B cell (primary cell): ENCODE data around the gene NIN. TPM values are rescaled to one million over a fixed set of nuclear protein-coding genes. Genes with fewer than 3 reads are reported as not detected.

Experiments
- ATAC-seq: fragments of 200-7000 bp; cut with Tn5 transposase; one replicate; pipeline ENCODE4 v1.10.0; 2021; ENCODE audit warnings: low read depth, mild to moderate bottlenecking, moderate number of reproducible peaks, moderate library complexity
- CTCF ChIA-PET: fragments of 350-600 bp; sonication (Branson Sonifier 250); formaldehyde crosslinking; loops from one replicate; lab custom pipeline; 2021; ENCODE audit warnings: antibody characterized with exemption, inconsistent platforms; lab: Charles Lee
- POLR2A ChIA-PET: fragments of 350-600 bp; sonication (Branson Sonifier 250); formaldehyde crosslinking; loops from one replicate; lab custom pipeline; 2021; ENCODE audit warnings: antibody characterized with exemption; lab: Charles Lee
- DNase-seq: peaks from one replicate; pipeline ENCODE4 v3.0.0; 2013
- H2AFZ ChIP-seq: 2 replicates; pipeline ENCODE4 v1.6.1; 2012; ENCODE audit warnings: mild to moderate bottlenecking, low read depth, low read length; ENCODE audit not compliant: insufficient read depth, poor library complexity, severe bottlenecking
- H3K27ac ChIP-seq, 2 donors: 1 replicate in 1 of 2; 2 replicates in 1 of 2; pipeline ENCODE4 v1.5.1; 2012 to 2013; ENCODE audit warnings: low read length in 2 of 2, mild to moderate bottlenecking in 2 of 2, moderate library complexity in 1 of 2
- H3K27me3 ChIP-seq, 4 experiments: fragments of 200-600 bp in 1 of 4; sonication (generic) in 1 of 4; replicated peaks in 1 of 4; 1 replicate in 2 of 4; 2 replicates in 2 of 4; pipeline versions ENCODE4 v1.6.1 to v1.7.0; 2013 to 2016; ENCODE audit warnings: low read length in 3 of 4, mild to moderate bottlenecking in 2 of 4, mixed read lengths in 1 of 4, moderate library complexity in 1 of 4; ENCODE audit not compliant: insufficient read depth in 4 of 4, control insufficient read depth in 3 of 4; ENCODE audit errors: control extremely low read depth in 1 of 4
- H3K36me3 ChIP-seq, 2 experiments: replicated peaks in 1 of 2; 1 replicate in 1 of 2; 2 replicates in 1 of 2; pipeline versions ENCODE4 v1.6.1 to v1.7.1; 2013; ENCODE audit warnings: low read length in 1 of 2; ENCODE audit not compliant: insufficient read depth in 2 of 2, control insufficient read depth in 1 of 2; ENCODE audit errors: control extremely low read depth in 1 of 2, extremely low read depth in 1 of 2
- H3K4me1 ChIP-seq, 2 donors: fragments of 200-600 bp in 1 of 2; sonication (generic) in 1 of 2; 1 replicate in 1 of 2; 2 replicates in 1 of 2; pipeline versions ENCODE4 v1.5.1 to v1.6.1; 2013 to 2017; ENCODE audit warnings: low read length in 2 of 2; ENCODE audit not compliant: control insufficient read depth in 2 of 2, insufficient read depth in 2 of 2
- H3K4me2 ChIP-seq: replicated peaks from 2 replicates; pipeline ENCODE3; 2012; ENCODE audit warnings: mild to moderate bottlenecking, low read depth, low read length; ENCODE audit not compliant: poor library complexity, severe bottlenecking
- H3K4me3 ChIP-seq, 5 experiments: fragments of 200-600 bp in 1 of 5; sonication (generic) in 1 of 5; 1 replicate in 3 of 5; 2 replicates in 2 of 5; pipeline versions ENCODE4 v1.5.1 to v1.7.0; 2011 to 2016; ENCODE audit warnings: low read length in 4 of 5, mild to moderate bottlenecking in 4 of 5, low read depth in 2 of 5, control low read depth in 1 of 5, moderate library complexity in 1 of 5; ENCODE audit not compliant: insufficient read depth in 1 of 5; ENCODE audit errors: control extremely low read depth in 1 of 5, extremely low read depth in 1 of 5
- H3K79me2 ChIP-seq: fragments of 200-600 bp; sonication (generic); one replicate; pipeline ENCODE4 v1.6.0; 2016; ENCODE audit warnings: low read length; ENCODE audit not compliant: control insufficient read depth, insufficient read depth
- H3K9ac ChIP-seq: fragments of 200-600 bp; sonication (generic); 2 replicates; pipeline ENCODE4 v1.6.1; 2017; ENCODE audit warnings: mild to moderate bottlenecking, low read length, moderate library complexity
- H3K9me3 ChIP-seq, 3 donors: one replicate each; pipeline versions ENCODE4 v1.6.1 to v1.7.1; 2013; ENCODE audit warnings: low read length in 2 of 3; ENCODE audit not compliant: control insufficient read depth in 2 of 3, insufficient read depth in 1 of 3; ENCODE audit errors: control extremely low read depth in 1 of 3
- H4K20me1 ChIP-seq: 2 replicates; pipeline ENCODE4 v1.6.0; 2012; ENCODE audit warnings: mild to moderate bottlenecking, low read length; ENCODE audit not compliant: insufficient read depth, control insufficient read depth, poor library complexity, severe bottlenecking
- H3K27ac Mint-ChIP-seq: one replicate; pipeline ENCODE4 v1.8.0; 2021; ENCODE audit warnings: mixed read lengths
- H3K27me3 Mint-ChIP-seq: one replicate; pipeline ENCODE4 v1.8.0; 2021; ENCODE audit warnings: mixed read lengths
- H3K4me1 Mint-ChIP-seq: one replicate; pipeline ENCODE4 v1.8.0; 2021; ENCODE audit warnings: mixed read lengths
- H3K4me3 Mint-ChIP-seq: one replicate; pipeline ENCODE4 v1.8.0; 2021; ENCODE audit warnings: mixed read lengths
- H3K9me3 Mint-ChIP-seq: one replicate; pipeline ENCODE4 v1.8.0; 2022; ENCODE audit warnings: mixed read lengths; ENCODE audit not compliant: insufficient read depth
- CTCF ChIP-seq: fragments of 200-600 bp; IDR thresholded peaks from one replicate; pipeline ENCODE4 v1.8.0; 2022; ENCODE audit warnings: antibody characterized with exemption, mild to moderate bottlenecking
- EZH2 ChIP-seq: IDR thresholded peaks from 2 replicates; pipeline ENCODE4 v1.6.1; 2012; ENCODE audit warnings: borderline replicate concordance, low read depth, mild to moderate bottlenecking, moderate library complexity, low read length; ENCODE audit not compliant: insufficient read depth, poor library complexity, severe bottlenecking
- WGBS: methylation state at CpG from one replicate; pipeline ENCODE4 v1.1.5; 2013; ENCODE audit warnings: missing lambda C conversion rate; ENCODE audit not compliant: insufficient coverage; 5-methylcytosine and 5-hydroxymethylcytosine counted together
- intact Hi-C: fragments of 100-400 bp; cut with micrococcal nuclease; formaldehyde crosslinking; loops from one replicate; pipeline ENCODE4 v1.10.0; 2022
- polyA plus RNA-seq: library from polyadenylated mRNA; depleted of rRNA; stranded (reverse); fragments of >200 nt; gene quantifications from 2 replicates; pipeline ENCODE4 v1.2.3, GENCODE V29; 2012
- total RNA-seq, 2 donors: library from RNA; stranded (reverse); fragments of 120-200 nt in 1 of 2; gene quantifications; 1 replicate in 1 of 2; 2 replicates in 1 of 2; pipeline versions ENCODE4 v1.2.3 to v1.2.4, GENCODE V29; 2013 to 2022

Gene NIN
- total and polyA plus RNA-seq, 2 donors (not counting 1 experiment from before 2014, with no cell fraction given): 25.4 to 219 TPM

GRCh38 chr14:50758305-50758704, 72.7 kb downstream of the NIN start:
- Histone ChIP-seq H4K20me1 (no peaks in the 10 kb centered on the region), H3K9ac (no peak overlapping the region), H3K27me3 (no peaks in the 10 kb centered on the region), H3K4me3 (no peak overlapping the region), H3K4me2 (no peak overlapping the region), H3K4me1 (peaks cover 15 to 21% of the 10 kb centered on the region in 2 donors), H2AFZ (no peak overlapping the region), H3K27ac (peak overlapping the region; percentile 92 to 93), H3K36me3 (peaks cover 7 to 80% of the 10 kb centered on the region in 2 experiments), H3K79me2 (peaks cover 12% of the 10 kb centered on the region), H3K9me3 (no peaks in the 10 kb centered on the region)
- ChIA-PET CTCF (interaction anchor here (0.9 to 3.2 kb wide), 6 partner anchors 12 to 109 kb away, joined by 3 to 34 read pairs (median 12); no protein-coding TSS in a partner anchor), POLR2A (no interaction called here)
- Mint-ChIP-seq H3K27ac (no peak overlapping the region), H3K4me3 (no peak overlapping the region), H3K9me3 (no peaks in the 10 kb centered on the region), H3K4me1 (peaks cover 4% of the 10 kb centered on the region), H3K27me3 (no peaks in the 10 kb centered on the region)
- no peak for TF ChIP-seq CTCF
- TF ChIP-seq EZH2: no peak
- DNase-seq (no peak), ATAC-seq (no peak)
- intact Hi-C loops: loop anchor here (5.0 kb wide), 1 partner anchor 34 kb away; no protein-coding TSS in a partner anchor
- WGBS: 97% methylated on average over 6 of the region's 7 CpGs

GRCh38 chr14:50757702-50758101, 73.3 kb downstream of the NIN start:
- no peaks in the 10 kb centered on the region for H3K9me3 ChIP-seq
- ATAC-seq (no peak), DNase-seq (peak; percentile 24)
- H3K4me1 Mint-ChIP-seq: peaks cover 4% of the 10 kb centered on the region
- H3K4me3 ChIP-seq: no peak overlapping the region
- H3K79me2 ChIP-seq: peaks cover 12% of the 10 kb centered on the region
- no peak for TF ChIP-seq CTCF
- peak overlapping the region; percentile 92 to 93 for H3K27ac ChIP-seq
- CTCF ChIA-PET: interaction anchor here (0.9 to 3.2 kb wide), 10 partner anchors 13 to 215 kb away, joined by 3 to 34 read pairs (median 4); no protein-coding TSS in a partner anchor
- peaks cover 15 to 21% of the 10 kb centered on the region in 2 donors for H3K4me1 ChIP-seq
- H3K4me3 Mint-ChIP-seq: no peak overlapping the region
- no peaks in the 10 kb centered on the region for H3K27me3 Mint-ChIP-seq
- H3K27ac Mint-ChIP-seq: no peak overlapping the region
- H3K9ac ChIP-seq: no peak overlapping the region
- intact Hi-C loops: loop anchor here (2.0 to 5.0 kb wide), 3 partner anchors 21 to 73 kb away; partner anchors contain the start of gene NIN
- H3K4me2 ChIP-seq: no peak overlapping the region
- WGBS: 94% methylated on average over 4 of the region's 4 CpGs
- no peaks in the 10 kb centered on the region for H3K9me3 Mint-ChIP-seq
- H3K36me3 ChIP-seq: peaks cover 7 to 79% of the 10 kb centered on the region in 2 experiments
- H2AFZ ChIP-seq: no peak overlapping the region
- H4K20me1 ChIP-seq: no peaks in the 10 kb centered on the region
- no peaks in the 10 kb centered on the region for H3K27me3 ChIP-seq
- POLR2A ChIA-PET: interaction anchor here (1.9 kb wide), 1 partner anchor 64 kb away, joined by 5 read pairs; no protein-coding TSS in a partner anchor
